A673 (cell line): Measurements from ENCODE around the gene ERC1. TPM values are rescaled to one million over a fixed set of nuclear protein-coding genes. Genes with fewer than 3 reads are reported as not detected.

ENCODE experiments used
- BruUV-seq: library from RNA; stranded (reverse); fragments of 400-500 nt; replicated peaks from 2 replicates; lab custom pipeline; 2021; lab: Mats Ljungman, UMichigan
- CTCF ChIA-PET: fragments of 300-600 bp; sonication (Branson Sonifier 250); formaldehyde crosslinking; loops from one replicate; lab custom pipeline; 2022; ENCODE audit warnings: antibody characterized with exemption; lab: Charles Lee
- POLR2A ChIA-PET: fragments of 300-600 bp; sonication (Branson Sonifier 250); formaldehyde crosslinking; loops from one replicate; lab custom pipeline; 2022; ENCODE audit warnings: antibody characterized with exemption; ENCODE audit not compliant: low non-redundant PET; lab: Charles Lee
- DNase-seq: peaks from one replicate; pipeline ENCODE4 v3.0.0-alpha.2; 2015; ENCODE audit warnings: low spot score
- H3K27ac ChIP-seq: fragments of 200-600 bp; sonication (generic); 2 replicates; pipeline ENCODE4 v1.5.1; 2016; ENCODE audit warnings: mixed run types, low read depth, mild to moderate bottlenecking, mixed read lengths, antibody characterized with exemption, low read length; ENCODE audit not compliant: poor library complexity, severe bottlenecking
- H3K27me3 ChIP-seq: fragments of 200-600 bp; sonication (generic); replicated peaks from 2 replicates; pipeline ENCODE4 v1.6.1; 2017; ENCODE audit warnings: mixed run types, low read depth, mild to moderate bottlenecking, mixed read lengths, antibody characterized with exemption, low read length; ENCODE audit not compliant: insufficient read depth, poor library complexity
- H3K36me3 ChIP-seq: fragments of 200-600 bp; sonication (generic); 2 replicates; pipeline ENCODE4 v1.6.1; 2016; ENCODE audit warnings: mixed run types, mild to moderate bottlenecking, mixed read lengths, antibody characterized with exemption, low read length; ENCODE audit not compliant: insufficient read depth, poor library complexity, severe bottlenecking
- H3K4me1 ChIP-seq: fragments of 200-600 bp; sonication (generic); 2 replicates; pipeline ENCODE4 v1.6.1; 2017; ENCODE audit warnings: mixed run types, mild to moderate bottlenecking, mixed read lengths, antibody characterized with exemption, low read length; ENCODE audit not compliant: insufficient read depth, poor library complexity, severe bottlenecking
- H3K4me3 ChIP-seq: fragments of 200-600 bp; sonication (generic); 2 replicates; pipeline ENCODE4 v1.5.1; 2016; ENCODE audit warnings: low read depth, mixed run types, mild to moderate bottlenecking, mixed read lengths, low read length; ENCODE audit not compliant: poor library complexity, severe bottlenecking
- H3K9me3 ChIP-seq: fragments of 200-600 bp; sonication (generic); 2 replicates; pipeline ENCODE4 v1.6.1; 2016; ENCODE audit warnings: mixed run types, low read depth, mild to moderate bottlenecking, mixed read lengths, antibody characterized with exemption, low read length; ENCODE audit not compliant: poor library complexity, severe bottlenecking
- EZH2 ChIP-seq: fragments of 200-600 bp; sonication (generic); IDR thresholded peaks from 2 replicates; pipeline ENCODE4 v1.6.1; 2017; ENCODE audit warnings: borderline replicate concordance, low read depth, mild to moderate bottlenecking, mixed read lengths, antibody characterized with exemption, low read length; ENCODE audit not compliant: poor library complexity, severe bottlenecking
- intact Hi-C: fragments of 100-400 bp; cut with micrococcal nuclease; formaldehyde crosslinking; loops from one replicate; pipeline ENCODE4 v1.10.0; 2022; ENCODE audit not compliant: unreplicated experiment
- total RNA-seq: library from RNA; stranded (reverse); gene quantifications from 2 replicates; pipeline ENCODE4 v1.2.3, GENCODE V29; 2021
- TF ChIP-seq, protein P1 (sequence below): fragments of 300-800, 200-600 bp; sonication (generic); conservative IDR thresholded peaks from 2 replicates; pipeline ENCODE4 v1.5.1; 2017; ENCODE audit warnings: low read depth, mild to moderate bottlenecking, antibody characterized with exemption, low read length, moderate library complexity, mixed read lengths

The ERC1 gene
- total RNA-seq, 1 experiment from 2014 or later: 60.7 TPM

GRCh38 chr12:1161197-1161596 lies 170.2 kb downstream of the ERC1 start:
- Histone ChIP-seq H3K27ac (no peak overlapping the region), H3K27me3 (no peaks in the 10 kb centered on the region), H3K36me3 (no peaks in the 10 kb centered on the region), H3K9me3 (no peaks in the 10 kb centered on the region), H3K4me3 (no peak overlapping the region), H3K4me1 (peaks cover 12% of the 10 kb centered on the region)
- ChIA-PET POLR2A (no interaction called here), CTCF (no interaction called here)
- TF ChIP-seq, protein P1, sequence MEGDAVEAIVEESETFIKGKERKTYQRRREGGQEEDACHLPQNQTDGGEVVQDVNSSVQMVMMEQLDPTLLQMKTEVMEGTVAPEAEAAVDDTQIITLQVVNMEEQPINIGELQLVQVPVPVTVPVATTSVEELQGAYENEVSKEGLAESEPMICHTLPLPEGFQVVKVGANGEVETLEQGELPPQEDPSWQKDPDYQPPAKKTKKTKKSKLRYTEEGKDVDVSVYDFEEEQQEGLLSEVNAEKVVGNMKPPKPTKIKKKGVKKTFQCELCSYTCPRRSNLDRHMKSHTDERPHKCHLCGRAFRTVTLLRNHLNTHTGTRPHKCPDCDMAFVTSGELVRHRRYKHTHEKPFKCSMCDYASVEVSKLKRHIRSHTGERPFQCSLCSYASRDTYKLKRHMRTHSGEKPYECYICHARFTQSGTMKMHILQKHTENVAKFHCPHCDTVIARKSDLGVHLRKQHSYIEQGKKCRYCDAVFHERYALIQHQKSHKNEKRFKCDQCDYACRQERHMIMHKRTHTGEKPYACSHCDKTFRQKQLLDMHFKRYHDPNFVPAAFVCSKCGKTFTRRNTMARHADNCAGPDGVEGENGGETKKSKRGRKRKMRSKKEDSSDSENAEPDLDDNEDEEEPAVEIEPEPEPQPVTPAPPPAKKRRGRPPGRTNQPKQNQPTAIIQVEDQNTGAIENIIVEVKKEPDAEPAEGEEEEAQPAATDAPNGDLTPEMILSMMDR: no peak
- TF ChIP-seq EZH2: no peak
- no peak for DNase-seq
- intact Hi-C loops: no loop called here
- BruUV-seq: no TSS peak

DNA sequence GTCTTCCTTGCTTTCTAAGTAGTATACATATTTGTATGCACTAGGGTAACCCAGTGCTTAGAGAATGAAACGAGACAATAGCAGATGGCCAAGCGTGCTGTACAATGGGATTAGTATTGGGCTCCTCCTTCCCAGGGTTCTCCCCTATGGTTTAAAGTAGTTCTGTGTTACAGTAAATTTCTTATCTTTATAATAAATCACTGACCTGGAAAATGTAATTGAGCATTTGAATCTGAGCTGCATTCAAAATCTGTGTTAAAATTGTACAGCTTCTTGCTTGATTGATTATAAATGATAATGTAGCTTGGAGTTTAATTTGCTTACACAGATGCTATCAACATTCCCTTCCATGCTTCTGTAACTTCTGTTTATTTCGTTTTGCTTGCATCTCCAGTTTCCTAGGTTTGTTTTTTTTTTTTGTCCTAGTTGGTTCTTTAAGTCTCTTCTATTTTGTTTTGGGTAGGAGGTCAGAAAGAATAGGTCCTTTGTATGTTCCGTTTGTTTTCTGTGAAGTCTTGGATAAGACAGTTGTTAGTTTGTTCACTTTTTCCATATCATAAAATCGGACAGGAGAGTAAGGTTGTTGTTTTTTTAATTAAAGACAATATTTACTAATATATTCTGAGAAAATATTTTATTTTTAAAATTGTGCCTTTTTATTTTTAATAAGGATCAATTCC lies 171.2 kb downstream of the ERC1 start:
- POLR2A ChIA-PET: no interaction called here
- Histone ChIP-seq H3K4me1 (peaks cover 12% of the 10 kb centered on the region), H3K36me3 (no peaks in the 10 kb centered on the region), H3K27ac (no peak overlapping the region), H3K27me3 (no peaks in the 10 kb centered on the region), H3K9me3 (no peaks in the 10 kb centered on the region), H3K4me3 (no peak overlapping the region)
- CTCF ChIA-PET: no interaction called here
- peak; percentile 58 for DNase-seq
- TF ChIP-seq EZH2: no peak
- TF ChIP-seq, protein P1: no peak
- no TSS peak for BruUV-seq
- intact Hi-C loops: no loop called here

DNA sequence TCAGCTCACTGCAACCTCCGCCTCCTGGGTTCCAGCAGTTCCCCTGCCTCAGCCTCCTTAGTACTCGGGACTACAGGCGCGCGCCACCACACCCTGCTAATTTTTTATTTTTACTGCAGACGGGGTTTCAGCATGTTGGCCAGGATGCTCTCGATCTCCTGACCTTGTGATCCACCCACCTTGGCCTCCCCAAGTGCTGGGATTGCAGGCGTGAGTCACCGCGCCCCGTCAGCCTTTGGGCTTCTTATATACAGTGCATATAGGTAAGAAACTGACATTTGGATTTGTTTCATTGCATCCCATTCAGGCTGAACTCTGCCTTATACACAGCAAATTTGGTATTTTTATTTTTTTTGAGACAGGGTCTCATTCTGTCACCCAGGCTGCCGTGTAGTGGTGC lies 176.8 kb downstream of the ERC1 start:
- Histone ChIP-seq H3K27ac (no peak overlapping the region), H3K36me3 (no peaks in the 10 kb centered on the region), H3K27me3 (no peaks in the 10 kb centered on the region), H3K9me3 (no peaks in the 10 kb centered on the region), H3K4me1 (peaks cover 23% of the 10 kb centered on the region), H3K4me3 (no peak overlapping the region)
- TF ChIP-seq, protein P1: no peak
- TF ChIP-seq EZH2: no peak
- BruUV-seq: no TSS peak
- DNase-seq: no peak
- intact Hi-C loops: no loop called here
- CTCF ChIA-PET: no interaction called here
- POLR2A ChIA-PET: no interaction called here
